Vagina (tissue), 2 donors: ENCODE results near the gene ARHGEF4. TPM values are rescaled to one million over a fixed set of nuclear protein-coding genes. Genes with fewer than 3 reads are reported as not detected.

Source experiments
- DNase-seq, 2 donors: peaks; one replicate each; pipeline ENCODE4 v3.0.0-alpha.2; 2017; ENCODE audit errors: extremely low spot score in 2 of 2
- H3K27ac ChIP-seq: fragments of 200-600 bp; sonication (generic); one replicate; pipeline ENCODE4 v1.5.1; 2019
- H3K27me3 ChIP-seq: fragments of 200-600 bp; sonication (generic); one replicate; pipeline ENCODE4 v1.5.1; 2019
- H3K36me3 ChIP-seq, 2 donors: fragments of 200-600 bp; sonication (generic); one replicate each; pipeline ENCODE4 v1.5.1; 2017 to 2019
- H3K4me1 ChIP-seq: fragments of 200-600 bp; sonication (generic); one replicate; pipeline ENCODE4 v1.5.1; 2019
- H3K4me3 ChIP-seq, 2 donors: fragments of 200-600 bp; sonication (generic); 1 replicate in 1 of 2; 2 replicates in 1 of 2; pipeline ENCODE4 v1.5.1; 2016 to 2019
- H3K9me3 ChIP-seq: fragments of 200-600 bp; sonication (generic); one replicate; pipeline ENCODE4 v1.5.1; 2019
- POLR2A ChIP-seq, 2 donors: fragments of 450-650 bp; IDR thresholded peaks; one replicate each; pipeline ENCODE4 v1.6.1; 2017; ENCODE audit warnings: antibody characterized with exemption in 2 of 2, mild to moderate bottlenecking in 2 of 2, moderate library complexity in 2 of 2
- POLR2AphosphoS5 ChIP-seq, 2 donors: sonication (generic); formaldehyde crosslinking; IDR thresholded peaks; one replicate each; pipeline ENCODE4 v1.9.0; 2017; ENCODE audit warnings: antibody characterized with exemption in 2 of 2, mild to moderate bottlenecking in 2 of 2, low read depth in 1 of 2; ENCODE audit not compliant: insufficient read depth in 1 of 2
- intact Hi-C: fragments of 100-400 bp; cut with DNase I; formaldehyde crosslinking; loops from one replicate; pipeline ENCODE4 v1.15.1; 2023
- total RNA-seq: library from RNA; depleted of rRNA; stranded (reverse); fragments of >200 nt; gene quantifications from one replicate; pipeline ENCODE4 v1.2.3, GENCODE V29; 2016
- TF ChIP-seq, protein P1 (sequence below), 3 experiments: fragments of 450-650 bp in 2 of 3; fragments of 200-600 bp in 1 of 3; sonication (generic) in 1 of 3; IDR thresholded peaks; one replicate each; pipeline ENCODE4 v1.5.1; 2017 to 2019; ENCODE audit warnings: antibody characterized with exemption in 3 of 3, mild to moderate bottlenecking in 2 of 3, moderate library complexity in 2 of 3

ARHGEF4 gene
- total RNA-seq, 1 donor from 2014 or later, result 116 TPM

DNA sequence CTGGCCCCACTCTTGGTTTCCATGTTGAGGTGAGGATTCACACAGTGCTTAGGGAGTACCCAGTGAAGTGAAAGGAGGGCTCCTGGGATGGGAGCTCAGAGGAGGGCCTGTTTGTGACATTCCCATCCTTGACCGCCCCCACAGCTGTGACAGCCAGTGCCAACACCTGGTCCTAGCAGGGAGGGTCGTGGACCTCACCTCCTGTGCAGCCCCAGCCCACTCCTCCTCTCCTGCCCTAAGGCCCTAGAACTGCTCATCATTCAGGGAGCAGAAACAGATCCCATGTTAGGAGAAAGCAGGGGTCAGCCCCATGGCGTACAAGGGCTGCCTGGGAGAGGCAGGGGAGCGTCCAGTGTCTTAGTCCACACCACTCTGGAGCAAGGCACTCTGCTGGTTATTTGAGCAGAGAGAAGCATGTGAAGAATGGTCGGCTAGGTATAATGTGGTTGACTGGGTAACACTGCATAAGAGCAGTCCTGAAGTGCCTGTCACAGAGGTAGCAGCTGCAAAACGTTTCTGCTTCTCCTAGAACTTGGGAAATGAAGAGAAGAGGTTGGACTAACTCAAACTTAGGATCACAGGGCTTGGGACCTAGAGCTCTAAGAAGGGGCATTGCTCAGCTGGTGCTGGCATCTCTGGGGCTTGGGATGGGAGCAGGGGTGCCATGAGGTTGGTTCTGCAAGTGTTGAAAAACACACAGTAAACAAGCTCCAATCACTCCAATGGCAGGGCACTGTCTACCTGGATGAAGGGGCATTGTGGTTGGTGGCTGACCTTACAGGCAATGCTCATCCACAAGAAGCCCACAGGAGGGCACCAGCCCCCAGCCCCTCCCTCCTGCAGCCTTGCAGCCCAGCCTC is 200.9 kb downstream of the ARHGEF4 start:
- intact Hi-C loops, result no loop called here
- peaks cover 19% of the 10 kb centered on the region for H3K4me1 ChIP-seq
- H3K27ac ChIP-seq, result no peak overlapping the region
- no peak for DNase-seq
- H3K4me3 ChIP-seq, result no peak overlapping the region
- TF ChIP-seq POLR2A (IDR thresholded peaks at IDR 0.05) (no peak), POLR2AphosphoS5 (IDR thresholded peaks at IDR 0.05; ENCODE audit: insufficient read depth in 1 of 2, low read depth in 1 of 2) (no peak)
- TF ChIP-seq, protein P1, sequence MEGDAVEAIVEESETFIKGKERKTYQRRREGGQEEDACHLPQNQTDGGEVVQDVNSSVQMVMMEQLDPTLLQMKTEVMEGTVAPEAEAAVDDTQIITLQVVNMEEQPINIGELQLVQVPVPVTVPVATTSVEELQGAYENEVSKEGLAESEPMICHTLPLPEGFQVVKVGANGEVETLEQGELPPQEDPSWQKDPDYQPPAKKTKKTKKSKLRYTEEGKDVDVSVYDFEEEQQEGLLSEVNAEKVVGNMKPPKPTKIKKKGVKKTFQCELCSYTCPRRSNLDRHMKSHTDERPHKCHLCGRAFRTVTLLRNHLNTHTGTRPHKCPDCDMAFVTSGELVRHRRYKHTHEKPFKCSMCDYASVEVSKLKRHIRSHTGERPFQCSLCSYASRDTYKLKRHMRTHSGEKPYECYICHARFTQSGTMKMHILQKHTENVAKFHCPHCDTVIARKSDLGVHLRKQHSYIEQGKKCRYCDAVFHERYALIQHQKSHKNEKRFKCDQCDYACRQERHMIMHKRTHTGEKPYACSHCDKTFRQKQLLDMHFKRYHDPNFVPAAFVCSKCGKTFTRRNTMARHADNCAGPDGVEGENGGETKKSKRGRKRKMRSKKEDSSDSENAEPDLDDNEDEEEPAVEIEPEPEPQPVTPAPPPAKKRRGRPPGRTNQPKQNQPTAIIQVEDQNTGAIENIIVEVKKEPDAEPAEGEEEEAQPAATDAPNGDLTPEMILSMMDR (IDR thresholded peaks at IDR 0.05), result no peak
- H3K36me3 ChIP-seq, result no peaks in the 10 kb centered on the region
- H3K9me3 ChIP-seq, result no peaks in the 10 kb centered on the region
- H3K27me3 ChIP-seq, result no peaks in the 10 kb centered on the region

DNA sequence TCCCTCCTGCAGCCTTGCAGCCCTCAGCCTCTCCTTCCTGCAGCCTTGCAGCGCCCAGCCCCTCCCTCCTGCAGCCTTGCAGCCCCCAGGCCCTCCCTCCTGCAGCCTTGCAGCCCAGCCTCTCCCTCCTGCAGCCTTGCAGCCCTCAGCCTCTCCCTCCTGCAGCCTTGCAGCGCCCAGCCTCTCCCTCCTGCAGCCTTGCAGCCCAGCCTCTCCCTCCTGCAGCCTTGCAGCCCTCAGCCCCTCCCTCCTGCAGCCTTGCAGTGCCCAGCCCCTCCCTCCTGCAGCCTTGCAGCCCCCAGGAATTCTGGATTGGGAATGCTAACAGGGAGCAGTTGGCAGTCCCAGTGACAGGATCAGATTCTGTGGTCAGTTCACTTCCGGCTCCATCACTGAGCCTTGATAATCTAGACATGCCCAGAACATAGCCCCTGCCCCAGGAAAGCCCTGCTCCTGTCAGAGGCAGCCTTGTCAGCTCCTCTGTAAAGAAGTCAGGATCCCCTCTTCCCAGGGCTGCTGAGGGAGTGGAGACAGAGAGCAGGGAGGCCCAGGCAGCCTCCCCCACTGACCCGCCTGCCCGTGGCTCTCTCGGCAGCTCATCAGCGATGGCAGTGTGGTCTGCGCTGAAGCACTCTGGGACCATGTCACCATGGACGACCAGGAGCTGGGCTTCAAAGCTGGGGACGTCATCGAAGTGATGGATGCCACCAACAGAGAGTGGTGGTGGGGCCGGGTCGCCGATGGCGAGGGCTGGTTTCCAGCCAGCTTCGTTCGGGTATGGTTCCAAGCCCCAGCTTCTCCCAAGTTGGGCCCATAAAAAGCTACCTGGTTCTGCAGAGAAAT is 201.8 kb downstream of the ARHGEF4 start:
- no peak for TF ChIP-seq POLR2AphosphoS5 (IDR thresholded peaks at IDR 0.05; ENCODE audit: insufficient read depth in 1 of 2, low read depth in 1 of 2)
- TF ChIP-seq, protein P1 (IDR thresholded peaks at IDR 0.05), result no peak
- TF ChIP-seq POLR2A (IDR thresholded peaks at IDR 0.05), result no peak
- Histone ChIP-seq H3K4me1 (peaks cover 19% of the 10 kb centered on the region), H3K27ac (no peak overlapping the region), H3K9me3 (no peaks in the 10 kb centered on the region), H3K36me3 (no peaks in the 10 kb centered on the region), H3K27me3 (no peaks in the 10 kb centered on the region), H3K4me3 (no peak overlapping the region)
- intact Hi-C loops, result no loop called here
- no peak for DNase-seq

DNA sequence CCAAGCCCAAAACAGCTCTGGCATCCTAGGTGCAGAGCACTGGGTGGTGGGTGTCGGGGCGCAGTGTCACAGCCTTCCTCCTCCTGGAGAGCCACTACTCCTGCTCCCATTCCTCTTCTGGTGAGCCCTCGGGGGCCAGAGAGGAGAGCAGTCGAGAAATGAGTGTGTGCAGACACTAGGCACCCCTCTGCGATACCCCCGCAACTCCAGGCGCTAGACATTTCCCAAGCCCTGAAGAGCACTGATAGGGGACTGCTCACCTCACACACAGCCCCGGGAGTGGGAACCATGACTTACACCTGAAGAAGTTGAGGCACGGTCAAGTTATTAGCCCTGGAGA is 202.4 kb downstream of the ARHGEF4 start:
- Histone ChIP-seq H3K27ac (no peak overlapping the region), H3K9me3 (no peaks in the 10 kb centered on the region), H3K36me3 (no peaks in the 10 kb centered on the region), H3K4me1 (peaks cover 14% of the 10 kb centered on the region), H3K27me3 (no peaks in the 10 kb centered on the region), H3K4me3 (no peak overlapping the region)
- no peak for DNase-seq
- intact Hi-C loops, result no loop called here
- TF ChIP-seq, protein P1 (IDR thresholded peaks at IDR 0.05), result no peak
- no peak for TF ChIP-seq POLR2A (IDR thresholded peaks at IDR 0.05)
- TF ChIP-seq POLR2AphosphoS5 (IDR thresholded peaks at IDR 0.05; ENCODE audit: insufficient read depth in 1 of 2, low read depth in 1 of 2), result no peak

DNA sequence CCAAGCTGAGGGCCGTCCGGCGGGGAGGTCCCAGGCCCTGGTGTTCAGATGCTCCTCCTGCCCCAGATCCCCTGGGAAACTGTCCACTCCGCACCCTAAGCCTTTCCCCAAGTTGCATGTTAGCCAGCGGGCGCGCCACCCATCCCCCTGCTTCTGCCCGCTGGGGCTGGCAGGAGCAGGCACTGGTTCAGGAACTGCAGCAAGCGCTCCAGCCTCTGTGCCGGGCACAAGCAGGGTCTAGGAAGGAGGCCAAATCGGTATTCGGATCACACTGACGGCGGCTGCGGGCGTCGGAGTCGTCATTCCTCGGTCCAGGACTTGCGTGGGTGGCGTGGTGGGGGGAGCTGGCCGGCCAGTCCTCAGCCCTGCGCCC is 202.8 kb downstream of the ARHGEF4 start:
- no peak for TF ChIP-seq POLR2AphosphoS5 (IDR thresholded peaks at IDR 0.05; ENCODE audit: insufficient read depth in 1 of 2, low read depth in 1 of 2)
- no peak for TF ChIP-seq POLR2A (IDR thresholded peaks at IDR 0.05)
- TF ChIP-seq, protein P1 (IDR thresholded peaks at IDR 0.05), result no peak
- Histone ChIP-seq H3K9me3 (no peaks in the 10 kb centered on the region), H3K27me3 (no peaks in the 10 kb centered on the region), H3K27ac (no peak overlapping the region), H3K4me3 (peak overlapping the region in 1 of 2 donors; percentile 5), H3K36me3 (no peaks in the 10 kb centered on the region), H3K4me1 (peaks cover 10% of the 10 kb centered on the region)
- intact Hi-C loops, result no loop called here
- no peak for DNase-seq
